Erythroblast (primary cell): ENCODE data around the gene CORO1C.
"Not testable (repeated sequence)": the region's sequence is repeated elsewhere in the genome, so short reads cannot be mapped to it uniquely, and the experiment has no call there.

Source experiments
- DNase-seq, 2 experiments: peaks; one replicate each; lab custom pipeline; 2025; lab: John Stamatoyannopoulos, UW
- GATA1 ChIP-seq: IDR thresholded peaks from 2 replicates; pipeline ENCODE4 v1.6.1; 2011; ENCODE audit warnings: low read depth, mild to moderate bottlenecking, control low read depth, low read length, moderate library complexity
- POLR2A ChIP-seq: IDR thresholded peaks from 2 replicates; pipeline ENCODE4 v1.6.1; 2011; ENCODE audit warnings: mild to moderate bottlenecking, low read length

The CORO1C gene

GRCh38 chr12:108731105-108731865 lies at the start of gene CORO1C:
CORO1C (minus strand) TSS chr12:108731518; CDS start chr12:108701318, 30,200 bp downstream.
- peak; percentile 97 to 99 for DNase-seq
- no peak for TF ChIP-seq GATA1
- peak; percentile 96 for TF ChIP-seq POLR2A

- TF ChIP-seq POLR2A, result no peak
- TF ChIP-seq GATA1, result no peak
- DNase-seq, result no peak
Measured at GRCh38 chr12:108779998-108780688, 48.8 kb upstream of the CORO1C start.

- DNase-seq, result no peak
- no peak for TF ChIP-seq GATA1
- TF ChIP-seq POLR2A, result no peak
Measured at GRCh38 chr12:108778053-108778452, 46.7 kb upstream of the CORO1C start.

- no peak for TF ChIP-seq GATA1
Measured at GRCh38 chr12:108777156-108777555, 45.8 kb upstream of the CORO1C start.

DNA sequence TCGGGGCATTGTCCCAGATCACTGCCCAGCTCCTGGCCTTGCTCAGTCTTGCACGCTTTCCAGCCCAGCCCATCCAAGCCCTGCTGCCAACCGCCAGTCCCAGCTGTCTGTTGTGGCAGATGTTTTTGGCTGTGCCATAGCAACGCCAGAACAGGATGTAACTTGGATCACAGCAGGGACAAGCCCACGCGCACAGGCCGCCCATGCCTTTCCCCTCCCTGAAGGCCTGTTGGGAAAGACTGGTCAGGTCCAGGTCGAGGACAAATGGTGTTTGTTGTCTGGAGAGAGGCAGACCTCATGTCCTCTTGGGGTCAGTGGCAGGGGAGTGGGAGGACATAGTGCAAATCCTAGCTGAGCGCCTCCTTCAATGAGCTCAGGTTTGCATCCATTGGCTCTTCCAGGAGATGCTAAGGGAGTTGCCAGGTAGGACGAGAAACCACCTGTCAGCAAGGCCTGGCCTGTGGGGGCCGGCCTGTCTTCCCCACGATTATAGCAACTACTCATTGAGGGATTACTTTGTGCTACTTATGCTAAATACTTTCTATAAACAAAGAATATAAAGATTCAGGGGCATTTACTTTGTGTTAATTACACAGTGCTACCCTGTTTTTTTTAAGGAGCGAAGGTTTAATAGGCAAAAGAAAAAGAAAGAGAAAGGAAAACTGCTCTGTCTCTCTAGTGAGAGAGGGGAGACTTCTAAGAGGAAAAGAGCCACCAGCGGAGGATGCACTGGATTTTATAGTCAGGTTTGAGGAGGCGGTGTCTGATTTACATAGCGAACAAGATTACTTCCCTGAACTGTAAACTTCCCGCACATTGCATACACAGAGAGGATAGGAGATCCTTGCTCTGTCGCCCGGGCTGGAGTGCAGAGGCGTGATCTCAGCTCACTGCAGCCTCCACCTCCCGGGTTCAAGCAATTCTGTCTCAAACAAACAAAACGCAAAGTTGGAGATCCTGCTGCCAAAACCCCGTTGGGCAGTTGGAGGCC lies 42.8 kb upstream of the CORO1C start:
- TF ChIP-seq GATA1, result no peak
- no peak for TF ChIP-seq POLR2A
- DNase-seq, result peak in 1 of 2 experiments; percentile 29

More at GRCh38 chr12:108777156-108777555, 45.8 kb upstream of the CORO1C start:
- no peak for DNase-seq

DNA sequence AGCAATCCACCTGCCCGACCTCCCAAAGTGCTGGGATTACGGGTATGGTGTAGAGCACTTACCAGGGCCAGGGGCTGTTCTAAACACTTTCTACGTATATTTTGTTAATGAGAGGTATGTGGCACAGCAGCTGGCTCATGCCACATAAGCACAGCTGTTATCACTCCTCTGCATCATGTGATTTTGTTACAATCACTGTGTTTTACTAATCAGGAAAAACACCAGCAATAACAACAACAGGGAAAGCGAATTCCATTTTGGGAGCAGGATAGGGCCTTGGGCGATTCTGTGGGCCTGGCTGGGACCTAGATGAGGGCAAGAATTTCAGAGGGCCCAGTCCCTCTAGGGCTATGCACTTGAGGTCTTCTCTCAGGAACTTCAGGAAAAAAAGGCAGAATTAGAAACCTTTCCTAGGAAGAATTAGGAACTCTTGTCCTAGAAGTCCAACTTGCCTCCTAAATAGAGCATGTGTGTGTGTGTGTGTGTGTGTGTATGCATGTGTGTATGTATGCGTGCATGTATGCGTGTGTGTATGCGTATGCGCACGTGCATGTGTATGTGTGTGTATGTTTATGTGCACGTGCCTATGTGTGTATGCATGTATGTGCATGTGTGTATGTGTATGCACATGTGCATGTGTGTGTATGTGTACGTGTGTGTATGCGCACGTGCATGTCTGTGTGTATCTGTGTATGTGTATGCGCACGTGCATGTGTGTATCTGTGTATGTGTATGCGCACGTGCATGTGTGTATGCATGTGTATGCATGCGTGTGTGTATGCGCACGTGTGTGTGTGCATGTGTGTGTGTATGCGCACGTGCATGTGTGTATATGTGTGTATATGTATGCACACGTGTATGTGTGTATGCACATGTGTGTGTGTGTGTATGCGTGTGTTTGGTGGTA lies 41.8 kb upstream of the CORO1C start:
- no peak for TF ChIP-seq POLR2A
- TF ChIP-seq GATA1, result no peak

DNA sequence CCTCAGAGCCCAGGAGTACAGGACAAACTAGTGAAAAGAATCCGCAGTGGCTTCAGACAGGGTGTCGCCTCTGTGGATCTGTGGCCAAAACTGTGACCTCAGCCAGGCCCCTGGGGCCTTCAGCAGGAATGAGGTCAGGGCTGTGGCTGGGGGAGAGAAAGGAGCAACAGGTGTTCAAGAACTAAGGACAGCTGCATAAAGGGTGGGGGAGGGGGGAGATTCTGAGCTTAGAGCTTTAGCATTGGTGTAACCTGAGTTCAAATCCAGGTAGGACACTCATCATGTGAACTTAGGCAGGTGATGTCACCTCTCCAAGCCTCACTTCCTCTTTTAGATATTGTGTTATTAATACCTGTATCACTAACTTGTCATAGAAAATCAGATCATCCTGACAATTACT lies 40.9 kb upstream of the CORO1C start:
- no peak for DNase-seq
- TF ChIP-seq POLR2A (no peak), GATA1 (no peak)

More for the DNA sequence above, 41.8 kb upstream of the CORO1C start:
- no peak for DNase-seq

- not testable (repeated sequence) for DNase-seq
Measured at GRCh38 chr12:108771835-108772234, 40.5 kb upstream of the CORO1C start.

GRCh38 chr12:108770963-108771362 lies 39.6 kb upstream of the CORO1C start:
- DNase-seq, result no peak
- TF ChIP-seq POLR2A, result no peak
- no peak for TF ChIP-seq GATA1

DNA sequence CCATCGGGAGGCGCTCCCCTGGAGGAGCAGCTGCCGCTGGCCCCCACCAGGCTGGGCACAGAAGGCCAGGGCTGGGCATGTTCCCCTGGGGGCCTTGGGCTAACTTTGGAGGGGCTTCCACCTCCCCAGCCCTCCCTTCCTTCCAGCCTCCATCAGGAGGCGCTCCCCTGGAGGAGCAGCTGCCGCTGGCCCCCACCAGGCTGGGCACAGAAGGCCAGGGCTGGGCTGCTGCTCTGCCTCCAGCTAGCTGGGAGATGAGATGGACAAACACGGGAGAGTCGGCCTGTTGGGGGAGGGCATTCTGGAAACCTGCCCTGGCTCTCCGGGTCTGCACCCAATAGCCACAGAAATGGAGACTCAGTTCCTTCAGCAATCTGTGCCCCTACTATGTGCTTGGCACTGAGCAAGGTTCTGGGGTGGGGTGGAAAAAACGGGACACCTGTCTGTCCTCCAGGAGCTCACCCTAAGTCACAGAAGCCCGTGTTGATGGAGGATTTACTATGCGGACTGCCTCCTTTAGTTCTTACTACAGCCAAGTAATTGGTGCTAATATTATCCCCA lies 39.0 kb upstream of the CORO1C start:
- no peak for TF ChIP-seq POLR2A
- TF ChIP-seq GATA1, result no peak
- DNase-seq, result no peak

- DNase-seq, result peak; percentile 23 to 31
Measured at GRCh38 chr12:108768591-108769500, 37.5 kb upstream of the CORO1C start.

DNA sequence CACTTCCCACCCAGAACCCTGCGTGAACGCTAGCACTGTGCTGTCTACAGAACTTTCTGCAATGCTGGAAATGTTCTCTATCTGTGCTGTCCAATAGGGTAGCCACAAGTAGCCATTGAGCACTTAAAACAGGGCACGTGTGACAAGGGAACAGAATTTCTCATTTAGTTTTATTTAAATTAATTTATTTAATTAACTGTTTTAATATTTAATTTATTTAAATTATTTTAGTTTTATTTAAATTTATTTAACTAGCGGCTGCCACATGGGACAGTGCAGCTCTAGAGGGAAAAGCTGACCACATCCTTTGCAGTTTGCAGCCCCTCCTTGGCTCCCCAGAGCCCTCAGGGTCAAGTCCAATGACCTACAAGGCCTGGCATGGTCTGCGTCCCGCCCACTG lies 35.0 kb upstream of the CORO1C start:
- no peak for DNase-seq
- TF ChIP-seq GATA1, result no peak
- no peak for TF ChIP-seq POLR2A

More at GRCh38 chr12:108768591-108769500, 37.5 kb upstream of the CORO1C start:
- no peak for TF ChIP-seq GATA1
- TF ChIP-seq POLR2A, result no peak
